A549 (cell line): ENCODE measurements around the gene INTS7.

ENCODE experiments used
- CBX2 ChIP-seq: fragments of 200-600 bp; sonication (generic); IDR thresholded peaks from 2 replicates; pipeline ENCODE4 v1.6.1; 2016; ENCODE audit warnings: low read depth, mild to moderate bottlenecking, borderline replicate concordance
- CEBPB ChIP-seq, 2 experiments: fragments of >200 bp in 1 of 2; sonication (Bioruptor Twin) in 1 of 2; formaldehyde crosslinking in 1 of 2; IDR thresholded peaks; 2 replicates each; pipeline ENCODE4 v1.6.1; 2012 to 2016
- CHD2 ChIP-seq: fragments of 150-350 bp; IDR thresholded peaks from 2 replicates; pipeline ENCODE4 v1.6.1; 2014; ENCODE audit warnings: low read length; ENCODE audit not compliant: partially characterized antibody
- CTCF ChIP-seq: fragments of >200 bp; sonication (Bioruptor Twin); formaldehyde crosslinking; IDR thresholded peaks from 3 replicates; pipeline ENCODE4 v1.5.1; 2016
- ESRRA ChIP-seq: fragments of 150-350 bp; IDR thresholded peaks from 2 replicates; pipeline ENCODE4 v1.6.1; 2014; ENCODE audit warnings: mild to moderate bottlenecking, low read length, borderline replicate concordance
- HOXA7 ChIP-seq: fragments of 250-450 bp; sonication (Bioruptor Pico); IDR thresholded peaks from 2 replicates; pipeline ENCODE4 v1.5.0; 2020; ENCODE audit warnings: mild to moderate bottlenecking, moderate library complexity
- JUN ChIP-seq, 2 experiments: fragments of >200 bp; sonication (Bioruptor Twin); formaldehyde crosslinking; IDR thresholded peaks; 2 replicates in 1 of 2; 3 replicates in 1 of 2; pipeline ENCODE4 v1.6.1; 2016 to 2017
- MYC ChIP-seq: IDR thresholded peaks from 2 replicates; pipeline ENCODE4 v1.6.1; 2012; ENCODE audit warnings: mild to moderate bottlenecking, inconsistent platforms, low read length, improper control_type of control experiment, borderline replicate concordance
- POLR2A ChIP-seq: IDR thresholded peaks from 2 replicates; pipeline ENCODE4 v1.6.1; 2012; ENCODE audit warnings: mild to moderate bottlenecking, low read length
- RCOR1 ChIP-seq: fragments of 150-350 bp; IDR thresholded peaks from 2 replicates; pipeline ENCODE4 v1.6.1; 2014; ENCODE audit warnings: antibody characterized with exemption, low read length, low read depth
- REST ChIP-seq: fragments of 200-600 bp; sonication (generic); IDR thresholded peaks from 2 replicates; pipeline ENCODE4 v1.6.1; 2016; ENCODE audit warnings: antibody characterized with exemption, mild to moderate bottlenecking, moderate library complexity

GRCh38 chr1:212053993-212054392, 18.6 kb upstream of the INTS7 start:
- no peak for TF ChIP-seq POLR2A
- TF ChIP-seq MYC: no peak
- TF ChIP-seq CTCF: no peak
- TF ChIP-seq HOXA7 (CRISPR knock-in tag): no peak
- no peak for TF ChIP-seq CEBPB (IDR thresholded peaks at IDR 0.05)
- no peak for TF ChIP-seq REST
- no peak for TF ChIP-seq CHD2
- no peak for TF ChIP-seq RCOR1
- TF ChIP-seq CBX2: no peak
- no peak for TF ChIP-seq JUN (IDR thresholded peaks at IDR 0.05)
- TF ChIP-seq ESRRA: no peak
